RWPE2 (cell line): ENCODE data around the gene TTC34.

Source experiments
- ATAC-seq: fragments of 200-7000 bp; cut with Tn5 transposase; 3 replicates; pipeline ENCODE4 v1.9.1; 2021; ENCODE audit warnings: low read depth
- DNase-seq: peaks from one replicate; pipeline ENCODE4 v3.0.0-alpha.2; 2020; ENCODE audit warnings: low spot score
- H3K27ac ChIP-seq: fragments of 450-650 bp; 2 replicates; pipeline ENCODE4 v1.5.1; 2017; ENCODE audit warnings: mild to moderate bottlenecking; ENCODE audit not compliant: poor library complexity, severe bottlenecking
- H3K27me3 ChIP-seq: fragments of 250-450 bp; sonication (Bioruptor Pico); 2 replicates; pipeline ENCODE4 v1.5.1; 2021; ENCODE audit warnings: mild to moderate bottlenecking, moderate library complexity; ENCODE audit not compliant: insufficient read depth, poor library complexity, severe bottlenecking
- H3K36me3 ChIP-seq: fragments of 250-450 bp; sonication (Bioruptor Pico); 2 replicates; pipeline ENCODE4 v1.5.1; 2020; ENCODE audit warnings: low read depth, mild to moderate bottlenecking, moderate library complexity
- H3K4me1 ChIP-seq: fragments of 250-450 bp; sonication (Bioruptor Pico); 2 replicates; pipeline ENCODE4 v1.5.1; 2021; ENCODE audit warnings: mild to moderate bottlenecking, moderate library complexity; ENCODE audit not compliant: insufficient read depth, poor library complexity, severe bottlenecking
- H3K4me3 ChIP-seq: fragments of 250-450 bp; sonication (Bioruptor Pico); 2 replicates; pipeline ENCODE4 v1.5.1; 2021; ENCODE audit warnings: mild to moderate bottlenecking, moderate library complexity; ENCODE audit not compliant: severe bottlenecking
- H3K9me3 ChIP-seq: fragments of 250-450 bp; sonication (Bioruptor Pico); 2 replicates; pipeline ENCODE4 v1.5.1; 2021; ENCODE audit warnings: mild to moderate bottlenecking, moderate library complexity; ENCODE audit not compliant: severe bottlenecking
- CTCF ChIP-seq: fragments of 450-650 bp; IDR thresholded peaks from one replicate; pipeline ENCODE4 v1.5.1; 2017; ENCODE audit warnings: mild to moderate bottlenecking, moderate library complexity; ENCODE audit not compliant: poor library complexity, severe bottlenecking

The TTC34 gene

GRCh38 chr1:2591233-2591580 is 210.3 kb downstream of the TTC34 start:
- ATAC-seq (no peak), DNase-seq (no peak)
- H3K27me3 ChIP-seq = no peaks in the 10 kb centered on the region
- TF ChIP-seq CTCF = no peak
- no peak overlapping the region for H3K27ac ChIP-seq
- no peaks in the 10 kb centered on the region for H3K9me3 ChIP-seq
- no peaks in the 10 kb centered on the region for H3K36me3 ChIP-seq
- no peak overlapping the region for H3K4me3 ChIP-seq
- H3K4me1 ChIP-seq = no peaks in the 10 kb centered on the region

- Histone ChIP-seq H3K27me3 (no peaks in the 10 kb centered on the region), H3K27ac (no peak overlapping the region), H3K4me3 (no peak overlapping the region), H3K4me1 (no peaks in the 10 kb centered on the region), H3K36me3 (no peaks in the 10 kb centered on the region), H3K9me3 (no peaks in the 10 kb centered on the region)
- DNase-seq (peak; percentile 59), ATAC-seq (no peak)
- TF ChIP-seq CTCF = no peak
Measured at GRCh38 chr1:2590233-2591141, 211.0 kb downstream of the TTC34 start.

GRCh38 chr1:2589431-2590232 is 211.9 kb downstream of the TTC34 start:
- Histone ChIP-seq H3K27ac (no peak overlapping the region), H3K27me3 (no peaks in the 10 kb centered on the region), H3K4me1 (no peaks in the 10 kb centered on the region), H3K9me3 (no peaks in the 10 kb centered on the region), H3K4me3 (no peak overlapping the region), H3K36me3 (no peaks in the 10 kb centered on the region)
- ATAC-seq = no peak
- DNase-seq = peak; percentile 51
- TF ChIP-seq CTCF = no peak

GRCh38 chr1:2588661-2589430 is 212.6 kb downstream of the TTC34 start:
- H3K27ac ChIP-seq = no peak overlapping the region
- no peaks in the 10 kb centered on the region for H3K9me3 ChIP-seq
- DNase-seq (no peak), ATAC-seq (no peak)
- H3K4me1 ChIP-seq = no peaks in the 10 kb centered on the region
- H3K27me3 ChIP-seq = no peaks in the 10 kb centered on the region
- no peak overlapping the region for H3K4me3 ChIP-seq
- no peak for TF ChIP-seq CTCF
- no peaks in the 10 kb centered on the region for H3K36me3 ChIP-seq
